Parathyroid adenoma (tissue), 2 donors: ENCODE measurements around the gene URAD.

ENCODE experiments used
- H2AFZ ChIP-seq: fragments of 300-600 bp; sonication (generic); one replicate; pipeline ENCODE4 v1.7.0; 2017; ENCODE audit warnings: antibody characterized with exemption, mild to moderate bottlenecking
- H3K27ac ChIP-seq: fragments of 300-600 bp; sonication (generic); one replicate; pipeline ENCODE4 v1.7.0; 2017
- H3K27me3 ChIP-seq: fragments of 300-600 bp; sonication (generic); one replicate; pipeline ENCODE4 v1.7.0; 2017; ENCODE audit warnings: low read length; ENCODE audit not compliant: control insufficient read depth, insufficient read depth
- H3K36me3 ChIP-seq: fragments of 300-600 bp; sonication (generic); one replicate; pipeline ENCODE4 v1.7.0; 2017; ENCODE audit warnings: low read length; ENCODE audit not compliant: control insufficient read depth, insufficient read depth
- H3K4me1 ChIP-seq: fragments of 300-600 bp; sonication (generic); one replicate; pipeline ENCODE4 v1.7.0; 2017; ENCODE audit warnings: control low read depth
- H3K4me2 ChIP-seq: fragments of 300-600 bp; sonication (generic); one replicate; pipeline ENCODE4 v1.7.0; 2017; ENCODE audit warnings: low read length
- H3K4me3 ChIP-seq: fragments of 300-600 bp; sonication (generic); one replicate; pipeline ENCODE4 v1.7.0; 2017; ENCODE audit warnings: low read depth, low read length
- H3K79me2 ChIP-seq: fragments of 300-600 bp; sonication (generic); one replicate; pipeline ENCODE4 v1.7.0; 2017; ENCODE audit warnings: control low read depth
- H3K9ac ChIP-seq: fragments of 300-600 bp; sonication (generic); one replicate; pipeline ENCODE4 v1.7.0; 2017; ENCODE audit warnings: mild to moderate bottlenecking
- H3K9me3 ChIP-seq: fragments of 300-600 bp; sonication (generic); one replicate; pipeline ENCODE4 v1.7.0; 2017; ENCODE audit warnings: low read length; ENCODE audit not compliant: control insufficient read depth
- CTCF ChIP-seq: fragments of 300-600 bp; sonication (generic); IDR thresholded peaks from one replicate; pipeline ENCODE4 v1.7.0; 2017; ENCODE audit warnings: antibody characterized with exemption, mild to moderate bottlenecking
- donor health status: primary hyperparathyroidism.

The URAD gene

GRCh38 chr13:27929868-27930267 lies 58.6 kb downstream of the URAD start:
- Histone ChIP-seq H3K27ac (no peak overlapping the region), H3K79me2 (no peaks in the 10 kb centered on the region), H3K4me1 (no peaks in the 10 kb centered on the region), H3K9me3 (no peaks in the 10 kb centered on the region), H3K36me3 (no peaks in the 10 kb centered on the region), H3K27me3 (peaks cover 21% of the 10 kb centered on the region), H3K4me2 (no peak overlapping the region), H2AFZ (no peak overlapping the region), H3K4me3 (no peak overlapping the region), H3K9ac (no peak overlapping the region)
- TF ChIP-seq CTCF: no peak

GRCh38 chr13:27928805-27929753 lies 59.4 kb downstream of the URAD start:
- peaks cover 24% of the 10 kb centered on the region for H3K27me3 ChIP-seq
- H3K4me3 ChIP-seq: no peak overlapping the region
- H3K4me1 ChIP-seq: no peaks in the 10 kb centered on the region
- no peak overlapping the region for H3K4me2 ChIP-seq
- TF ChIP-seq CTCF: no peak
- H3K9ac ChIP-seq: no peak overlapping the region
- no peaks in the 10 kb centered on the region for H3K36me3 ChIP-seq
- no peaks in the 10 kb centered on the region for H3K9me3 ChIP-seq
- H2AFZ ChIP-seq: no peak overlapping the region
- no peaks in the 10 kb centered on the region for H3K79me2 ChIP-seq
- H3K27ac ChIP-seq: no peak overlapping the region

- Histone ChIP-seq H3K4me3 (no peak overlapping the region), H3K27me3 (peaks cover 29% of the 10 kb centered on the region), H3K79me2 (no peaks in the 10 kb centered on the region), H3K27ac (no peak overlapping the region), H3K4me2 (no peak overlapping the region), H3K36me3 (no peaks in the 10 kb centered on the region), H3K4me1 (no peaks in the 10 kb centered on the region), H3K9ac (no peak overlapping the region), H3K9me3 (no peaks in the 10 kb centered on the region), H2AFZ (no peak overlapping the region)
- no peak for TF ChIP-seq CTCF
Observed at GRCh38 chr13:27928353-27928804, 60.1 kb downstream of the URAD start.
